GM10266 (cell line): ENCODE data around the gene AIDA.
"Not testable (repeated sequence)": the region's sequence is repeated elsewhere in the genome, so short reads cannot be mapped to it uniquely, and the experiment has no call there.

Experiments used
- DNase-seq: peaks from one replicate; pipeline ENCODE4 v3.0.0; 2012; ENCODE audit errors: extremely low spot score
- TF ChIP-seq, protein P1 (sequence below): IDR thresholded peaks from 2 replicates; pipeline ENCODE4 v1.5.1; 2012; ENCODE audit warnings: mild to moderate bottlenecking, low read depth; ENCODE audit not compliant: control insufficient read depth, insufficient read depth; ENCODE audit errors: missing control alignments

The AIDA gene

GRCh38 chr1:222750651-222751050 lies 38.4 kb upstream of the AIDA start:
- TF ChIP-seq, protein P1, sequence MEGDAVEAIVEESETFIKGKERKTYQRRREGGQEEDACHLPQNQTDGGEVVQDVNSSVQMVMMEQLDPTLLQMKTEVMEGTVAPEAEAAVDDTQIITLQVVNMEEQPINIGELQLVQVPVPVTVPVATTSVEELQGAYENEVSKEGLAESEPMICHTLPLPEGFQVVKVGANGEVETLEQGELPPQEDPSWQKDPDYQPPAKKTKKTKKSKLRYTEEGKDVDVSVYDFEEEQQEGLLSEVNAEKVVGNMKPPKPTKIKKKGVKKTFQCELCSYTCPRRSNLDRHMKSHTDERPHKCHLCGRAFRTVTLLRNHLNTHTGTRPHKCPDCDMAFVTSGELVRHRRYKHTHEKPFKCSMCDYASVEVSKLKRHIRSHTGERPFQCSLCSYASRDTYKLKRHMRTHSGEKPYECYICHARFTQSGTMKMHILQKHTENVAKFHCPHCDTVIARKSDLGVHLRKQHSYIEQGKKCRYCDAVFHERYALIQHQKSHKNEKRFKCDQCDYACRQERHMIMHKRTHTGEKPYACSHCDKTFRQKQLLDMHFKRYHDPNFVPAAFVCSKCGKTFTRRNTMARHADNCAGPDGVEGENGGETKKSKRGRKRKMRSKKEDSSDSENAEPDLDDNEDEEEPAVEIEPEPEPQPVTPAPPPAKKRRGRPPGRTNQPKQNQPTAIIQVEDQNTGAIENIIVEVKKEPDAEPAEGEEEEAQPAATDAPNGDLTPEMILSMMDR, result no peak
- no peak for DNase-seq

DNA sequence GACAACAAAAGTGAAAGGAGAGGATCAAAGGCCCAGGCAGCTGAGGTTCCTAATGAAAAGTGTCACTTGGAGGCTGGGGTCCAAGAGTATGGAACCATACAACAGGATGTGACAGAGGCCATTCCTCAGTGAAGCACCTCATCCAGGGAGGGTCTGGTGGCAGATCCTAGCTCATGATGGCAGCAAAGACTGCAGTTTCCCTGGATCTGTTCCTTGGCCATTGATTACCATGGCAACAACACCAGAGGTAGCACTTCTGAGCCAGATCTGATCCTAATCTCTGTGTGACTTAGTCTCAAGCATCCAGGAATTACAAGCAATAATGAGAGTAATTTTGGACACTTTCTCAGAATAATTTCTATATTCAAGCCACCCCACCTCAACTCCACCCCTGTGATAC lies 37.6 kb upstream of the AIDA start:
- TF ChIP-seq, protein P1, result no peak
- DNase-seq, result no peak

DNA sequence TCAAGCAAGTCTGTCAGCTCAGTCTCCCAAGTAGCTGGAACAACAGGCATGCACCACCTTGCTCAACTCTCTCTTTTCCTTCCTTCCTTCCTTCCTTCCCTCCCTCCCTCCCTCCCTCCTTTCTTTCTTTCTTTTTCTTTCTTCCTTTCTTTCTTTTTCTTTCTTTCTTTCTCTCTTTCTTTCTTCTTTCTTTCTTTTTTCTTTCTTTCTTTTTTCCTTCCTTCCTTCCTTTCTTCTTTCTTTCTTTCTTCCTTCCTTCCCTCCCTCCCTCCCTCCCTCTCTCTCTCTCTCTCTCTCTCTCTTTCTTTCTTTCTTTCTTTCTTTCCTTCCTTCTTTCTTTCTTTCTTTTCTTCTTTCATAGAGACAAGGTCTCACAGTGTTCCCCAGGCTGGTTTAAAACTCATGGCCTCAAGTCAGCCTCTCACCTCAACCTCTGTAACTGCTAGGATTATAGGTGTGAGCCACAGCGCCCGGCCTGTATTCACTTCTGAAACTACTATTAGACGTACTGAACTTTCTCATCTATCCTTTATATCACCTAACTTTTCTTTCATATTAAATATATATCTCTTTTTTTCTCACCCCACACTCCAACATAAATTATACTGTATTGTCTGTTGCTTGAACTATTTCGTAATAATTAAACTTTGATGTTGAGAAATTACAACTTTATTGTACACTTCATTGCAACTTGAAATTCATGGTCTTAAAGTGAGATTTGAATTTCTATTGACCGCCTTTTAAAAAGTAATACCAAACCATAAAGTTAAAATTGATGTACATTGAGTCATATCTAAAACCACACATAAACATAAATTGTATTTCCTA lies 29.6 kb upstream of the AIDA start:
- DNase-seq, result not testable (repeated sequence)

- DNase-seq, result no peak
- TF ChIP-seq, protein P1, result no peak
These were observed 27.6 kb upstream of the AIDA start for GRCh38 chr1:222739929-222740328.

- TF ChIP-seq, protein P1, result no peak
- DNase-seq, result no peak
These were observed 27.2 kb upstream of the AIDA start for GRCh38 chr1:222739465-222739864.

- TF ChIP-seq, protein P1, result no peak
These were observed 24.7 kb upstream of the AIDA start, which contains the start of gene FAM177B for GRCh38 chr1:222736972-222737371. FAM177B (plus strand) TSS chr1:222737202; CDS start chr1:222746546, 9,344 bp downstream.

DNA sequence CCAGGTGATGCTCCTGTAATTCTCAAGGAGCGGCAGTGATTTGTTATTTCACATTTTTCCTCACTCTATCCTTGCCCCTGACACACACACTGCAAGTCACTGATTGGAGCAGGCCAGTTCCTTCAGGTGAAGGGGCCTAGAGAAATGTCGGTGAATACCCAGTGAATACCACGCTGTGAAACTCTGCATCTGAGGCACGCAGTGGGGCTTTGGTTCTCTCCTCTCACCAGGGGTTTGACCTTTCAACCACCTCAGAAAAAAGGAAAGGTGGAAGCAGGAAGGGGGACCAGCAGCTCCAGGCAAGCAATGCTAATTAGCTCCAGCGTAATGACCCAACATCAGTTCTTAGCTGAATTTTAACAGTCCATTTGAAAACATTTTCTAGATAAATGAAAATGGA lies 24.2 kb upstream of the AIDA start:
- DNase-seq, result no peak

More at GRCh38 chr1:222736972-222737371, 24.7 kb upstream of the AIDA start, which contains the start of gene FAM177B:
- no peak for DNase-seq

More for the DNA sequence above, 24.2 kb upstream of the AIDA start:
- TF ChIP-seq, protein P1, result no peak
